HEK293 (cell line): Measurements from ENCODE around the gene AHCYL2.

ENCODE experiments used
- CTCF ChIA-PET: fragments of 350-600 bp; formaldehyde crosslinking; extraction: SDS; loops from one replicate; lab custom pipeline; 2021; ENCODE audit warnings: antibody characterized with exemption; lab: Yijun Ruan, JAX
- POLR2A ChIA-PET: fragments of 300-600 bp; formaldehyde crosslinking; extraction: SDS; loops from one replicate; lab custom pipeline; 2020; ENCODE audit warnings: antibody characterized with exemption, inconsistent platforms; lab: Yijun Ruan, JAX
- H3K27ac ChIP-seq: fragments of 200-500 bp; sonication (Bioruptor generic); 2 replicates; pipeline ENCODE4 v1.5.1; 2014; ENCODE audit warnings: low read depth, low read length, control low read depth, inconsistent platforms; ENCODE audit errors: extremely low read depth
- H3K36me3 ChIP-seq, 2 experiments: fragments of 200-500 bp in 1 of 2; sonication (Bioruptor generic) in 1 of 2; 1 replicate in 1 of 2; 2 replicates in 1 of 2; pipeline ENCODE4 v1.5.1; 2014 to 2017; ENCODE audit warnings: inconsistent platforms in 2 of 2, low read length in 2 of 2; ENCODE audit not compliant: control insufficient read depth in 2 of 2, insufficient read depth in 1 of 2
- H3K4me1 ChIP-seq: fragments of 200-500 bp; sonication (Bioruptor generic); 2 replicates; pipeline ENCODE4 v1.5.1; 2014; ENCODE audit warnings: mild to moderate bottlenecking, low read length, inconsistent platforms; ENCODE audit not compliant: control insufficient read depth, insufficient read depth
- H3K4me3 ChIP-seq: 2 replicates; pipeline ENCODE4 v1.5.1; 2011; ENCODE audit warnings: low read depth, mild to moderate bottlenecking, control low read depth, low read length, moderate library complexity
- H3K9me3 ChIP-seq: fragments of 200-500 bp; sonication (Bioruptor generic); 2 replicates; pipeline ENCODE4 v1.5.1; 2014; ENCODE audit warnings: low read depth, low read length, inconsistent platforms; ENCODE audit not compliant: control insufficient read depth, insufficient read depth
- KLF16 ChIP-seq: fragments of 450-650 bp; formaldehyde crosslinking; IDR thresholded peaks from 2 replicates; pipeline ENCODE4 v1.5.1; 2017; ENCODE audit warnings: missing biosample characterization, missing genetic modification characterization
- MEIS1 ChIP-seq: sonication (generic); formaldehyde crosslinking; IDR thresholded peaks from 2 replicates; pipeline ENCODE4 v1.8.1; 2022; ENCODE audit warnings: missing genetic modification reagents, mild to moderate bottlenecking, borderline replicate concordance
- SCRT1 ChIP-seq: fragments of 450-650 bp; formaldehyde crosslinking; IDR thresholded peaks from 2 replicates; pipeline ENCODE4 v1.5.1; 2016; ENCODE audit warnings: missing biosample characterization, missing genetic modification characterization, borderline replicate concordance
- SCRT2 ChIP-seq: fragments of 450-650 bp; formaldehyde crosslinking; IDR thresholded peaks from 2 replicates; pipeline ENCODE4 v1.5.1; 2016; ENCODE audit warnings: missing biosample characterization, missing genetic modification characterization
- ZBTB1 ChIP-seq: fragments of 450-650 bp; formaldehyde crosslinking; IDR thresholded peaks from 2 replicates; pipeline ENCODE4 v1.5.1; 2016; ENCODE audit warnings: missing biosample characterization, missing genetic modification characterization
- ZBTB6 ChIP-seq: fragments of 450-650 bp; formaldehyde crosslinking; IDR thresholded peaks from 2 replicates; pipeline ENCODE4 v1.5.1; 2017; ENCODE audit warnings: missing biosample characterization, missing genetic modification characterization
- ZFP3 ChIP-seq: fragments of 450-650 bp; formaldehyde crosslinking; IDR thresholded peaks from 2 replicates; pipeline ENCODE4 v1.5.1; 2016; ENCODE audit warnings: low read depth, missing biosample characterization, missing genetic modification characterization
- ZFP41 ChIP-seq: fragments of 450-650 bp; formaldehyde crosslinking; IDR thresholded peaks from 2 replicates; pipeline ENCODE4 v1.5.1; 2016; ENCODE audit warnings: missing biosample characterization, missing genetic modification characterization, borderline replicate concordance
- ZNF140 ChIP-seq: fragments of 450-650 bp; formaldehyde crosslinking; IDR thresholded peaks from 2 replicates; pipeline ENCODE4 v1.5.1; 2016; ENCODE audit warnings: missing biosample characterization, missing genetic modification characterization
- ZNF239 ChIP-seq: fragments of 450-650 bp; formaldehyde crosslinking; IDR thresholded peaks from 2 replicates; pipeline ENCODE4 v1.5.1; 2016; ENCODE audit warnings: missing biosample characterization, missing genetic modification characterization
- ZNF335 ChIP-seq: fragments of 450-650 bp; formaldehyde crosslinking; conservative IDR thresholded peaks from 2 replicates; pipeline ENCODE4 v1.5.1; 2016; ENCODE audit warnings: missing biosample characterization, missing genetic modification characterization
- ZNF362 ChIP-seq: fragments of 450-650 bp; formaldehyde crosslinking; IDR thresholded peaks from 2 replicates; pipeline ENCODE4 v1.5.1; 2016; ENCODE audit warnings: missing biosample characterization, missing genetic modification characterization
- ZNF596 ChIP-seq: fragments of 450-650 bp; IDR thresholded peaks from 2 replicates; pipeline ENCODE4 v1.5.0; 2018; ENCODE audit warnings: missing biosample characterization, mild to moderate bottlenecking, missing genetic modification characterization, moderate library complexity
- ZNF664 ChIP-seq: fragments of 450-650 bp; formaldehyde crosslinking; IDR thresholded peaks from 2 replicates; pipeline ENCODE4 v1.5.1; 2016; ENCODE audit warnings: missing biosample characterization, missing genetic modification characterization
- ZNF76 ChIP-seq: fragments of 450-650 bp; formaldehyde crosslinking; IDR thresholded peaks from 2 replicates; pipeline ENCODE4; 2016; ENCODE audit warnings: low read depth, missing biosample characterization, missing genetic modification characterization, borderline replicate concordance
- ZNF776 ChIP-seq: fragments of 450-650 bp; formaldehyde crosslinking; IDR thresholded peaks from 2 replicates; pipeline ENCODE4 v1.5.0; 2017; ENCODE audit warnings: missing biosample characterization, missing genetic modification characterization, borderline replicate concordance
- TF ChIP-seq, protein P1 (sequence below): fragments of 450-650 bp; formaldehyde crosslinking; IDR thresholded peaks from 2 replicates; pipeline ENCODE4 v1.5.1; 2016; ENCODE audit warnings: missing biosample characterization, missing genetic modification characterization

The AHCYL2 gene

DNA sequence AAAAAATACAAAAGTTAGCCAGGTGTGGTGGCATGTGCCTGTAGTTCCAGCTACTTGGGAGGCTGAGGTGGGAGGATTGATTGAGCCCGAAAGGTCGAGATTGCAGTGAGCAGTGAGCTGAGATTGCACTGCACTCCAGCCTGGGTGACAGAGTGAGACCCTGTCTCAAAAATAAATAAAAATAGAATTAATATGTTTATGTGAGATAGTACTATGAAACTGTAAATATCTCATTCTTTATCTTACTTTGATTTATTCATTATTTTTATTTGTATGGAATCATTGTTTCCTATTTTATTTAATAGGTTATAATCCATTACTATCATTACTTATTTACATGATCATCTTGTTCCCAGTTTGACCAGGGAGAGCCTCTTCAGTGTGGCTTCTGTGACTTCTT is 168.4 kb downstream of the AHCYL2 start:
- H3K4me1 ChIP-seq = no peaks in the 10 kb centered on the region
- H3K27ac ChIP-seq = no peak overlapping the region
- peaks cover 0 to 3% of the 10 kb centered on the region in 2 experiments; a peak in 1 of 3 replicates for H3K36me3 ChIP-seq
- H3K9me3 ChIP-seq = no peaks in the 10 kb centered on the region
- POLR2A ChIA-PET = no interaction called here
- no peak overlapping the region for H3K4me3 ChIP-seq
- CTCF ChIA-PET = interaction anchor here (0.6 to 0.7 kb wide), 2 partner anchors 25 to 175 kb away, joined by 3 read pairs; no protein-coding TSS in a partner anchor
- no peak for TF ChIP-seq ZNF76 (tag by site-specific recombination)
- TF ChIP-seq ZNF664 = peak; percentile 96

DNA sequence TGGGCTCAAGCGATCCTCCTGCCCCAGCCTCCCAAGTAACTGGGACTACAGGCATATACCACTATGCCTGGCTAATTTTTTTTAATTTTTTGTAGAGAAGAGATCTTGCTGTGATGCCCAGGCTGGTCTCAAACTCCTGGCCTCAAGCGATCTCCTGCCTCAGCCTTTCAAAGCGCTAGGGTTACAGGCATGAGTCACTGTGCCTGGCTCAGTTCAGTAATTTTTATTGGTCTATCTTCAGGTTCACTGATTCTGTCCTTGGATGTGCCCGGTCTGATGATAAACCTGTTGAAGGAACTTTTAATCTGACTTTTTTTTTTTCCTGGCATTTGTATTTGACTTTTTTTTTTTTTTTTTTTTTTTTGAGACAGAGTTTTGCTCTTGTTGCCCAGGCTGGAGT is 169.3 kb downstream of the AHCYL2 start:
- POLR2A ChIA-PET = no interaction called here
- H3K36me3 ChIP-seq = peaks cover 0 to 3% of the 10 kb centered on the region in 2 experiments; a peak in 1 of 3 replicates
- CTCF ChIA-PET = no interaction called here
- no peaks in the 10 kb centered on the region for H3K9me3 ChIP-seq
- TF ChIP-seq ZNF335 (tag by site-specific recombination) (0 out of 2 replicates have a peak, but pooled peaks have one; percentile 21), ZNF140 (tag by site-specific recombination) (no peak), ZBTB1 (no peak), SCRT2 (0 out of 2 replicates have a peak, but pooled peaks have one; percentile 38), ZNF76 (tag by site-specific recombination) (no peak), ZNF362 (tag by site-specific recombination) (no peak), ZFP41 (tag by site-specific recombination) (no peak), ZNF776 (tag by site-specific recombination) (no peak), ZBTB6 (tag by site-specific recombination) (no peak), ZNF596 (tag by site-specific recombination) (no peak), MEIS1 (CRISPR knock-in tag) (no peak), SCRT1 (tag by site-specific recombination) (peak; percentile 18; the same call in 1 of the 2 replicates), KLF16 (no peak), ZFP3 (no peak), ZNF239 (tag by site-specific recombination) (no peak)
- TF ChIP-seq, protein P1, sequence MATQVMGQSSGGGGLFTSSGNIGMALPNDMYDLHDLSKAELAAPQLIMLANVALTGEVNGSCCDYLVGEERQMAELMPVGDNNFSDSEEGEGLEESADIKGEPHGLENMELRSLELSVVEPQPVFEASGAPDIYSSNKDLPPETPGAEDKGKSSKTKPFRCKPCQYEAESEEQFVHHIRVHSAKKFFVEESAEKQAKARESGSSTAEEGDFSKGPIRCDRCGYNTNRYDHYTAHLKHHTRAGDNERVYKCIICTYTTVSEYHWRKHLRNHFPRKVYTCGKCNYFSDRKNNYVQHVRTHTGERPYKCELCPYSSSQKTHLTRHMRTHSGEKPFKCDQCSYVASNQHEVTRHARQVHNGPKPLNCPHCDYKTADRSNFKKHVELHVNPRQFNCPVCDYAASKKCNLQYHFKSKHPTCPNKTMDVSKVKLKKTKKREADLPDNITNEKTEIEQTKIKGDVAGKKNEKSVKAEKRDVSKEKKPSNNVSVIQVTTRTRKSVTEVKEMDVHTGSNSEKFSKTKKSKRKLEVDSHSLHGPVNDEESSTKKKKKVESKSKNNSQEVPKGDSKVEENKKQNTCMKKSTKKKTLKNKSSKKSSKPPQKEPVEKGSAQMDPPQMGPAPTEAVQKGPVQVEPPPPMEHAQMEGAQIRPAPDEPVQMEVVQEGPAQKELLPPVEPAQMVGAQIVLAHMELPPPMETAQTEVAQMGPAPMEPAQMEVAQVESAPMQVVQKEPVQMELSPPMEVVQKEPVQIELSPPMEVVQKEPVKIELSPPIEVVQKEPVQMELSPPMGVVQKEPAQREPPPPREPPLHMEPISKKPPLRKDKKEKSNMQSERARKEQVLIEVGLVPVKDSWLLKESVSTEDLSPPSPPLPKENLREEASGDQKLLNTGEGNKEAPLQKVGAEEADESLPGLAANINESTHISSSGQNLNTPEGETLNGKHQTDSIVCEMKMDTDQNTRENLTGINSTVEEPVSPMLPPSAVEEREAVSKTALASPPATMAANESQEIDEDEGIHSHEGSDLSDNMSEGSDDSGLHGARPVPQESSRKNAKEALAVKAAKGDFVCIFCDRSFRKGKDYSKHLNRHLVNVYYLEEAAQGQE = no peak
- no peaks in the 10 kb centered on the region for H3K4me1 ChIP-seq
- H3K4me3 ChIP-seq = no peak overlapping the region
- no peak overlapping the region for H3K27ac ChIP-seq
